GM12891 (cell line): ENCODE results near the gene ATP5MC2.

ENCODE experiments used
- POLR2A ChIP-seq: IDR thresholded peaks from 2 replicates; pipeline ENCODE4 v1.6.1; 2011; ENCODE audit warnings: low read depth, low read length, control low read depth
- POLR2AphosphoS5 ChIP-seq: IDR thresholded peaks from 2 replicates; pipeline ENCODE4 v1.6.1; 2011; ENCODE audit warnings: low read depth, low read length, control low read depth

GRCh38 chr12:53677800-53678148 is 1.9 kb upstream of the ATP5MC2 start:
- TF ChIP-seq POLR2A, result no peak
- TF ChIP-seq POLR2AphosphoS5, result no peak
